Activated CD4-positive, alpha-beta T cell treated with anti-CD3 and anti-CD28 coated beads for 4 hours (primary cell): ENCODE data around the gene RIIAD1.
"Not testable (repeated sequence)": the region's sequence is repeated elsewhere in the genome, so short reads cannot be mapped to it uniquely, and the experiment has no call there.

Experiments
- DNase-seq, 2 donors: peaks; one replicate each; pipeline ENCODE4 v3.0.0-alpha.2; 2020

RIIAD1 gene

DNA sequence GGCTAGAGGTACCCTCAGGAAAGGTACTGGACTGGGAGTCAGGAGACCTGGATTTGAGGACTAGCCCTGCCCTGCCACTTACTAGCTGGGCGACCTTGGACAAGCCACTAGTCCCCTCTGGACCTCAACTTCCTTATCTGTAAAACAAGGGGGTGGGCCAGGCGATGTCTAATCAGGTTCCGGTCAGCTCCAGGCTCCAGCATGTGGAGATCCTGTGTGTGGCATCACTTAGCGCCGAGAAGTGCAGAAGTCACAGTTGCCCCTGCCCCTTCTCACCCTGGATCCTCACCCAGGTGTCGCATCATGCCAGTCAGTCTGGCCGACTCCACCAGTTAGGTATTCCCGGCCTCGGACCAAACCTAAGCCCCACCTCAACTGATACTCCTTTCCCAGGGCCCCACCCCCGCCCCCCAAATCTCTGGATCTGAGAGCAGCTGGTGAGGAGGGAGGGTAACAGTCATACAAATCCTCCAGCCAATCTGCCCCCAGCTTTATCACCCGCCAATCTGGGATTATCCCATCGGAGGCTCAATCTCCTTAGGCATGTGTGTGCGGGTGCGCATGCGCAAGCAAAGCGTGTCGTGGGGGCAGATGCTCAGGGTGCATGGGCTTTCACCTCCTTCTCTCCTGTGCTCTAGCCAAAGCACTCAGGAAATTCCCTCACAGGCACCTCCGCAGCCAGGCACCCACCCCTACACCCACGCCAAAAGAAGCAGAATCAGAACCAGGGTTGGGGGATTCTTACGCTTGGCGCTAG, 10.1 kb upstream of the RIIAD1 start:
- DNase-seq, result no peak

- DNase-seq, result no peak
Measured at GRCh38 chr1:151711951-151712350, 9.4 kb upstream of the RIIAD1 start.

DNA sequence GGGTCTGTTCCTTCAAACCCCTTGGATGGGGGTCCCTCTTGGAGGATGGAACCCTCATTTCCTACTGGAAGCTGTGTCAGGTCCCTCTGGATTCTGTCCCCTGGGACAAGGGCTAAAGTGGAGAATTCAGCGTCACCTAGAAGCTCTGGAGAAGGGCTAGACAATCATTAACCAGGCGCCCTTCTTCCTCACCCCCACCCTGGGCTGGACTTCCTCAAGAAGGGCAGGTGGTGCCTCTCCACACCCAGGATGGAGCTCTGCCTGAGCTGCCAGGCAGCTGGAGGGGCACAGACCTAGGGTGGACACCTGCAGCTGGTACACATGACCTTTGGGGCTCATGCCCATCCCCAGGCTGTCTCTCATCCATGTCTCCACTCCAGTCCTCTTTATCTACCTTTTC, 8.3 kb upstream of the RIIAD1 start:
- DNase-seq, result no peak

GRCh38 chr1:151713874-151714273, 7.4 kb upstream of the RIIAD1 start:
- no peak for DNase-seq

GRCh38 chr1:151714820-151715725, 6.2 kb upstream of the RIIAD1 start:
- DNase-seq, result no peak

GRCh38 chr1:151715726-151716404, 5.5 kb upstream of the RIIAD1 start:
- DNase-seq, result no peak

DNA sequence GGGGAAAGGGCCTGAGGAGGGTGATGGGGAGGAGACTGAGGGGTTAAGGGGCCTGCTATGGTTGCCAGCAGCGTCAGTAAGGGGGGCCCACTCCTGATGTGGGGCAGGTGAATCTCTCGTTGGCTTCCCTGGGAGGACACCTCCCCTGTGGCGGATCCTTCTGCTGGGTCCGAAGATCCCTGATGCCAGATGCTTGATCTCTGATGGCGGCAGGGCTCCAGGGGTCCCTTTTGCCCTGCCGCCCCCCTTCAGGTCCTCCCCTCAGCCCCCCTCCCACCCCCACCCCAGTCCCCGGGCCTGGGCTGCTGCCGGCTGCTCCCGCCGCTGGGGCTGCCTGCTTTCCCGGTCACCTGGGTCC, 4.9 kb upstream of the RIIAD1 start:
- no peak for DNase-seq

GRCh38 chr1:151716771-151717631, 4.3 kb upstream of the RIIAD1 start, which contains the start of gene CELF3:
Gene CELF3, minus strand, starts transcription at chr1:151716803. Its CDS starts 783 bp downstream, at chr1:151716020.
- no peak for DNase-seq

GRCh38 chr1:151718011-151718431, 3.3 kb upstream of the RIIAD1 start:
- DNase-seq, result no peak

GRCh38 chr1:151718666-151719065, 2.7 kb upstream of the RIIAD1 start:
- DNase-seq, result no peak

DNA sequence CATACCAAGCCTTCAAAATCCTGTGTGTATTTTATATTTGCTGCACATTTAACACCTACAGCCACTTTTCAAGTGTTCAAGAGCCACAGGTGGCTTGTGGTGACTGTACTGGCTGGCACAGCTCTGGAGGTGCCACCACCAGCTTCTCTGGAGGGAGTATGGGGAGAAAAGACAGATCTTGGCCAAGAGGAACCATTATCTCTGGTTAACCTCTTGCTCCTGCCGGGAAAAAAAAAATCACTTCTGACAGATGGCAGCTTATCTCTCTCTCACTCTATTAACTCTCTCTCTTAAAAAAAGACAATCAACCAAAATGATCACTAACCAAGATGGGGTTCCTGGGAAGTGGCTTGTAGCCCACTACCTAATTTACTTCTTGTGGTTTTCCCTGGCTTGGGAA, 1.2 kb upstream of the RIIAD1 start:
- no peak for DNase-seq

DNA sequence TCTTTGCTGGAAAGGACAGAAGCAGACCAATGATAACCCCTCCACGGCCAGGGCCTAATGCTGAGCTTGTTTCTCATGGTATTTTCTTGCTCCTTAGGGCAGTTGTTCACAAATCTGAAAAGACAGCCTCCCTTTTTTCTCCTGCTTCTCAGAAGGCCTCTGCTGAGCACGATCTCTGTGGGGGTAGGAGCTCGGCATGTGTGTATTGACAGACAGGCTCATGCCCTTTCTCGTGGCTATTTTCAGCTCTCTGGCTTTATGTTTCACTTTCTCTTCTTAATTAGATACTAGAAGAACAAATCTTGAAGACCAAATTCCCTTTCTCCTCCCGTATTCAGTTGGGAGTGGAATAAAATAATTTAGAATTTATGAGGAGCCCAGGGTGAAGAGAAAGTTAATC, 768 bp upstream of the RIIAD1 start:
- no peak for DNase-seq

DNA sequence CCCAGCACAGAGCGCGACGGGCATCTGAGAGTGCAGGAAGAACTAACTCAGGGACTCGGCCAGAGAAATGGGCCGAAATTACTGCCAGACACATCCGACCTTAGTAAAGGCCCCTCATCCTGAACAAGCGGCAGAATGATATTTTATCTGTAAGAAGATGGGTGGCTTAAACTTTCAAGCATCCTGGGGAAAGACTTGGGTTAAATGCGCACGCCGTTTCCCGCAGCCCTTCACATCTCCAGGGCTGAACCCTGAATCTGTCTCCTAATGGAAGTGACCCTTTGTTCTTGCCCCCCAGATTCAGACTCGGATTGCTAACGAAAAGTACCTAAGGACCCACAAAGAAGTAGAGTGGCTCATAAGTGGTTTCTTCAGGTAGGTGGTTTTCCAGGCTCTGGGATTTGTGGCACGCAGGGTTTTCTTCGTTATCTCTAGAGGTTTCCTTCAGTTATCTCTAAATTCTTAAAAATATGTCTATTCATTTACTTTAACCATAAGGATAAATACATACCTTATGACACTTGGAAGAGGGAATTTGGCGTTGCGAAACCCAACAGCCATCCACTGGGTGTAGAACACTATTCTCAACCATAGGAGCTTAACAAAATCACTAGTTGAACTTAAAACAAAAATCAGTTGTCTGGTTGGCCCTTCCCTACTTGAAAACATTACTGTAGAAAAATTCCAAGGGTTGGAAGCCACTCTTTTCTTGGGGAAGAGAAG, 627 bp downstream of the RIIAD1 start:
- no peak for DNase-seq

DNA sequence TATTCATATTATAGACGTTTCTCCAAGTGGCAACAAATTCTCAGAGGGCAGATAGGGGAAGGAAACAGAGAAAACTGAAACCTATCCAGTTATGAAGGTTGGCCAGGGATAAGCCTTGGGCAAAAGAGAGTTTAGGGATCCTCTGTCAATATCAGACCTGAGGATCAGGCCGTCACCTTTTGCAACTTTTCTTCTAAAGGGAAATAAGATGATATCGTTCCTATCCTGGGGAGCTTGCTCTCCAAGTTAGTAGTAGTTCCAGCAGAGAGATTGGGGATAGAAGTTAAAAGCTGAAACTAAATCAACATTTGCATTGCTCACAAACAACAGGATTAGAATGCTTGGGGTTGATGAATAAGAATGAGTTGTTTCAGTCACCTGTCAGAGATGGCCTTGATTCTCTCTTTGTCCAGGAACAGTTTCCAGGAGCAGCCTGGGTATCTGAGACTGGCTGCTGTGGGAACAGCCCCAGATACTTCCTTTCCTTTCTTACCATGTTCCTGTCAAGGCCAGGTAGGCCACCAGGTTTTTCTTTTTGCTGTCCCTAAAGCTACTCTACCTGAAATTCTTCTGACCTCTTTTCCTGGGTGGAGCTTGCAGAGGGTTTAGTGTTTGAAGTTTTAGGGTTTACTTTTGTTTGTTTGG, 2.5 kb downstream of the RIIAD1 start:
- DNase-seq, result no peak

- no peak for DNase-seq
Measured at GRCh38 chr1:151728151-151729054, 7.1 kb downstream of the RIIAD1 start.

- no peak for DNase-seq
Measured at GRCh38 chr1:151729157-151729965, 8.0 kb downstream of the RIIAD1 start.

- DNase-seq, result no peak
Measured at GRCh38 chr1:151729966-151730291, 8.6 kb downstream of the RIIAD1 start.

- no peak for DNase-seq
Measured at GRCh38 chr1:151733126-151733525, 11.8 kb downstream of the RIIAD1 start.

DNA sequence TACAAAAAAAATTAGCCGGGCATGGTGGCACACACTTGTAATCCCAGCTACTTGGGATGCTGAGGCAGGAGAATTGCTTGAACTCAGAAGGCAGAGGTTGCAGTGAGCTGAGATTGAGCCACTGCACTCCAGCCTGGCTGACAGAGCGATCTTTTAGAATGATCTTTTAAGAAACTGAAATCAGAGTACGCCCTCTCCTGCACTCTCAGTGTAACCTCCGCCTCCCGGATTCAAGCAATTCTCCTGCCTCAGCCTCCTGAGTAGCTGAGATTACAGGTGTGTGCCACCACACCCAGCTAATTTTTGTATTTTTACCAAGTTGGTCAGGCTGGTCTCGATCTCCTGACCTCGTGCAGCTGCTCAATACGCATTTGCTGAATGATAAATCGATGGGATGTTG, 12.7 kb downstream of the RIIAD1 start:
- DNase-seq, result not testable (repeated sequence)
